A549 treated with RU486 at 1 μM for 4 hours (cell line): ENCODE data around the gene MRGPRD. TPM values are rescaled to one million over a fixed set of nuclear protein-coding genes. Genes with fewer than 3 reads are reported as not detected.

ENCODE experiments used
- total RNA-seq: library from RNA; stranded (reverse); fragments of 200-300 nt; extraction: Qiagen RNA extraction; gene quantifications from 5 replicates; pipeline ENCODE4 v1.2.3, GENCODE V29; 2022; ENCODE audit warnings: low read depth

The MRGPRD gene
- not detected in 5 replicates for total RNA-seq

GRCh38 chr11:68980776-68981065 lies at the start of gene MRGPRD:
TSS of gene MRGPRD (minus strand) at chr11:68980986. CDS start at chr11:68980986, 0 bp downstream.

GRCh38 chr11:69013009-69013951 lies 32.5 kb upstream of the MRGPRD start, which contains the start of gene MRGPRF:
TSS of gene MRGPRF (minus strand) at chr11:69013246. CDS start at chr11:69009901, 3,345 bp downstream.

Other genes starting within 250 kb of the MRGPRD start
- 3.6 to 7.0 TPM (median 4.8 TPM) in 5 replicates for gene TESMIN, start 229.5 kb downstream of the MRGPRD start, total RNA-seq
- 34.6 to 42.8 TPM (median 39.2 TPM) in 5 replicates for gene CPT1A, start 139.1 kb downstream of the MRGPRD start, total RNA-seq
- 129 to 159 TPM (median 139 TPM) in 5 replicates for gene MRPL21, start 77.2 kb downstream of the MRGPRD start, total RNA-seq
- 12.5 to 16.6 TPM (median 15.3 TPM) in 5 replicates for gene IGHMBP2, start 77.1 kb downstream of the MRGPRD start, total RNA-seq
- 0.08 to 0.18 TPM (median 0.14 TPM) in 4 of 5 replicates, not detected in the other for gene MRGPRF, start 32.3 kb upstream of the MRGPRD start, total RNA-seq
- gene TPCN2, start 67.9 kb upstream of the MRGPRD start, total RNA-seq = 9.1 to 13.9 TPM (median 12.4 TPM) in 5 replicates
- 0.06 TPM in 1 of 5 replicates, not detected in the others for gene SMIM38, start 174.9 kb upstream of the MRGPRD start, total RNA-seq